ENCODE data around the gene HYAL2. TPM values are rescaled to one million over a fixed set of nuclear protein-coding genes. Genes with fewer than 3 reads are reported as not detected.

The HYAL2 gene
- total RNA-seq, 1 donor from 2014 or later = 123 TPM

- no peak overlapping the region for H3K4me3 ChIP-seq (ENCODE audit: low read depth, low read length)
- DNase-seq (ENCODE audit: low read depth) = no peak
- TF ChIP-seq CTCF (conservative IDR thresholded peaks at IDR 0.05; ENCODE audit: low read depth, low read length) = no peak
These were observed 27.8 kb downstream of the HYAL2 start for GRCh38 chr3:50294492-50295403.

- no peak overlapping the region for H3K4me3 ChIP-seq (ENCODE audit: low read depth, low read length)
- no peak for DNase-seq (ENCODE audit: low read depth)
- no peak for TF ChIP-seq CTCF (conservative IDR thresholded peaks at IDR 0.05; ENCODE audit: low read depth, low read length)
These were observed 28.5 kb downstream of the HYAL2 start for GRCh38 chr3:50294089-50294488.

GRCh38 chr3:50293079-50293801 is 29.3 kb downstream of the HYAL2 start:
- TF ChIP-seq CTCF (conservative IDR thresholded peaks at IDR 0.05; ENCODE audit: low read depth, low read length) = no peak
- peak overlapping the region; percentile 92 for H3K4me3 ChIP-seq (ENCODE audit: low read depth, low read length)
- no peak for DNase-seq (ENCODE audit: low read depth)

GRCh38 chr3:50292159-50293078 is 30.1 kb downstream of the HYAL2 start, which contains the start of gene IFRD2:
Gene IFRD2 (minus strand): TSS chr3:50292429. CDS start chr3:50292274, 155 bp downstream.
- DNase-seq (ENCODE audit: low read depth) = peak; percentile 77
- TF ChIP-seq CTCF (conservative IDR thresholded peaks at IDR 0.05; ENCODE audit: low read depth, low read length) = no peak

GRCh38 chr3:50290161-50290641 is 32.3 kb downstream of the HYAL2 start:
- H3K4me3 ChIP-seq (ENCODE audit: low read depth, low read length) = no peak overlapping the region
- no peak for DNase-seq (ENCODE audit: low read depth)
- no peak for TF ChIP-seq CTCF (conservative IDR thresholded peaks at IDR 0.05; ENCODE audit: low read depth, low read length)

More at GRCh38 chr3:50292159-50293078, 30.1 kb downstream of the HYAL2 start, which contains the start of gene IFRD2:
- H3K4me3 ChIP-seq (ENCODE audit: low read depth, low read length) = peak within 1 kb of the TSS; percentile 92

- no peak overlapping the region for H3K4me3 ChIP-seq (ENCODE audit: low read depth, low read length)
- TF ChIP-seq CTCF (conservative IDR thresholded peaks at IDR 0.05; ENCODE audit: low read depth, low read length) = no peak
- no peak for DNase-seq (ENCODE audit: low read depth)
These were observed 33.4 kb downstream of the HYAL2 start for GRCh38 chr3:50289130-50289529.
